Ovary (tissue), 3 donors: ENCODE measurements around the gene PLAGL2.

Source experiments
- CTCF ChIP-seq, 3 donors: fragments of 450-650 bp in 2 of 3; fragments of 200-600 bp in 1 of 3; IDR thresholded peaks; one replicate each; pipeline versions ENCODE4 v1.5.1 to v1.8.0; 2016 to 2022; ENCODE audit warnings: antibody characterized with exemption in 3 of 3, mild to moderate bottlenecking in 1 of 3
- EP300 ChIP-seq: sonication (generic); formaldehyde crosslinking; IDR thresholded peaks from one replicate; pipeline ENCODE4 v1.6.1; 2017; ENCODE audit warnings: antibody characterized with exemption
- POLR2A ChIP-seq: fragments of 450-650 bp; IDR thresholded peaks from one replicate; pipeline ENCODE4 v1.6.1; 2017; ENCODE audit warnings: antibody characterized with exemption, mild to moderate bottlenecking, moderate library complexity
- donor health status: DM: no; HTN: no; CAD: no.

GRCh38 chr20:32231847-32232246, 24.3 kb upstream of the PLAGL2 start:
- no peak for TF ChIP-seq CTCF (IDR thresholded peaks at IDR 0.05)
- TF ChIP-seq POLR2A: no peak
- TF ChIP-seq EP300: no peak
